DMS79 treated with DMSO at 0.1 percent for 48 hours (cell line): ENCODE data around the gene GFM1.

Experiments
- DNase-seq: peaks from one replicate; lab custom pipeline; 2025; lab: John Stamatoyannopoulos, UW

Gene GFM1

GRCh38 chr3:158727206-158728060 is 83.1 kb downstream of the GFM1 start:
- DNase-seq = peak; percentile 63

DNA sequence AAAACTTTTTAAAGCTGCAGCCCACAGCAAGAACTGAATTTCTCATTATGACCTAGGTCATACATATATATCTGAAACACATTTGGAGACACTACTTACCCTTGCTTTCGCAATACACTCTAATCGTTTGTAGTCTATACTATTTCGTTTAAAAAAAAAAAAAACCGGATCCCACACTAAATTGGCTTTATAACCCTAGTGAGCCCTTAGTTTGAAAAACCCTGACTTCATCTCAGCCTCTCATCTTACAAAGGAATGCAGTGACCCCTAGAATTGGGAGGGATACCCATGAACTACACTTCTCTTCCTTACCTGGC is 83.7 kb downstream of the GFM1 start:
- no peak for DNase-seq

DNA sequence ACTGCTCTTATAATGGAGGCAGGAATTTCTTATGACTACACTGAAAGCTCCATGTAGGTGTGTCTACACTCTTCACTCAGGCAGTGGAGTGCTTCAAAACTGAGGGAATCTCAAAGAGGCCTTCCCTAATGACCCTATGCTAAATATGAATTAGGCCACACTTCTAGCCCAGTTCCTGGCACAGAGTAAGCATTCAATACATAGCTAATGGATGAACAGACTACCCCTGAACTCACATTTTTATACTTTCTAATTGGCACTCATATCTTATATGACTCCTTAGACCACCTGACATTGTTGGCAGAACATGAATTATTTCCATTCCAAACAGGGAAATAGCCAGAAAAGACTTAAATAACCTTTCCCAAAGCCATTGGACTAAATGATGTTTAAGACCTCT is 84.5 kb downstream of the GFM1 start:
- no peak for DNase-seq

DNA sequence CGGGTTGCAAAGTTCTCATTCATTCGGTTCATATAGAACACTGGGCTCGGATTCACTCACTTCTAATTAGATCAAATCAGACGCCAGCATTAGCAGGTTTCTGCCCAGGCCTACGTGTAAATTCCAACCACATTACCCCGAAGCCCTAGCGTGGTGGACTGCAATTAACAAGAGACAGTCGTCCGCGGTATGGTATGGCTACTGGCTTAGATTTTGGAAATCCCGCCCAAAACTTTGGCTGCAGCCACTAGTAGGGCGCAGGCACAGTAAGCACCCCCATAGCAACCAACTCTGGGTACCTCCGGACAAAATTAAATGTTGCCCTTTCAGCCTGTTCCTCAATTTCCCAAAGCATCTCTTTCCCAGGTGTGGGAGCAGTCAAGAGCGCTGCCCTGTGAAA is 87.2 kb downstream of the GFM1 start:
- DNase-seq = no peak

DNA sequence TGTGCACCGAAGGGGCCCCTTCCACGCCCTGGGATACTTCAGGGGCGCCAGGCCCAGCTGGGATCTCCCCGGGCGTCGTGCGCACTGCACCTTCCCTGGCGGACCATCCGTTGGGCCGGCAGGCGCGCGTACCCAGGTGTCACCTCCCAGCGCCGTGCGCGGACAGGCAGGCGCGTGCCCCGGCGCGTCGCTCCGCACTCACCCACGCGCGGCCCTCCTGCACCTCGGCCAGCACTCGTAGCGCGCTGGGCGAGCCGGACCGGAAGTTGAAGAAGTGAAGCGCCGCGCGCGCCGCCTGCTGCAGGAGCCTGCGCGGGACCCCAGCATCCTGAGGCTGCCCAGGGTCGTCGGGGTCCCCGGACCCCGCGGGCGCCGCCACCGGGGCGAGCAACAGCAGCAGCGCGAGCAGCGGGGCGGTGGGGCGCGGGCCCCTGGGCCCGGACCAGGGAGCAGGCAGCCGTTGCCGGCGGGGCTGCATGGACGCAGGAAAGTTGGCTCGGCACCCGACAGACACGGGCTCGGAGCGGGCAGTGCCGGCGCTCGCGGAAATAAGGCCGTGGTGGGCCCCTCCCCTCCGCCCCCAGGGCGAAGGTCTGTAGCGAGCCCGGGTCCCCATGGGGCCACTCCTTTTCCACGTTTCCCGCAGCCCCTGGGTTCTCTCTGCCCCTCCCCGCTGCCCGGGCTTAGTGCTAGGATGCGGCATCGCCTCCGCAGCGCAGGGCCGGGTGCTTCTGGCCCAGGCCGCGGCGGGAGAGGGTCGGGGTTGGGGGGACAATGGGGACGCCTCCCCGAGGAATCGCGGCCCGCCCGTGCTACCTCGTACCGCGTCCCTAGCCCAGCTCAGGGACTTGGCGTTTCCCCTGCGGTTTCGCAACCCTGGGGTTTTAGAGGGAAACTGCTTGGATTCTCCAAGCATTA is 87.9 kb downstream of the GFM1 start, which contains the start of gene RARRES1:
RARRES1 (minus strand) TSS at position 520 of the 918 bp plus-strand sequence; CDS start at position 478, 42 bp downstream.
- peak; percentile 9 for DNase-seq

DNA sequence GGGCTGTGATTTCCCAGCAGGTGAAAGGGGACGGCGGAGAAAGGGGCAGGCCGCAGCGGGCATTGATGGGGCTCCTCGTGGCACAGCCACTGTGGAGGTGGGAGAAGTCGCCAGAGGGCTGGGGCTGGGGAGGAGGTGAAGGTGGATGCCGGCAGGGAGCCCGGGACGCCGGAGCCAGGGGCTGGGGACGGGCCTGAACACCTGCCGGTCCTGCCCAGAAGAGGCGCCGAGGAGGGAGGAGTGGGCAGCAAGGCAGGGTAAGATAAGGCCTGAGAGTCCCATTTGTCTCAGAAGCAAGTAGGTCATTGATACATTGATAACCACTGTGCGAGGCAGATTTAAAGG is 88.5 kb downstream of the GFM1 start:
- DNase-seq = no peak

DNA sequence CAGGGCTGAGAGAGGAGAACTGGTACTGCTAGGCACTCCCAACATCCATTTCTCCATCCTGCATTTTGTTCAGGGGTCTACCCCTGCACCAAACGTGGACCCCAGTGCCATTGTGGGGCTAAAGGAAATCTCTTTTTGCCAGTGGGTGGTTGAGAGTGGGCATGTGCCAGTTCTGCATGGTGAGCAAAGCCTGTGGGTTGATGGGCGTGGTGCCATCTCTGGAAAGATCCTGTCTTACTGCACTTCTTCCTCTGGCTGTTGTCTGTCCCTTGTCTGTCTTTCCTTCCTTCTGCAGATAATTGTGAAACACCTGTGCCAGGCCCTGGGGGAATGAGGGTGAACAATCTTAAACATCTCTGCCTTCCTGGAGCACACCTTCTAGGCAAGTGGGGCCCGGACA is 89.3 kb downstream of the GFM1 start:
- no peak for DNase-seq

- no peak for DNase-seq
Observed at GRCh38 chr3:158735296-158736033, 91.1 kb downstream of the GFM1 start.

DNA sequence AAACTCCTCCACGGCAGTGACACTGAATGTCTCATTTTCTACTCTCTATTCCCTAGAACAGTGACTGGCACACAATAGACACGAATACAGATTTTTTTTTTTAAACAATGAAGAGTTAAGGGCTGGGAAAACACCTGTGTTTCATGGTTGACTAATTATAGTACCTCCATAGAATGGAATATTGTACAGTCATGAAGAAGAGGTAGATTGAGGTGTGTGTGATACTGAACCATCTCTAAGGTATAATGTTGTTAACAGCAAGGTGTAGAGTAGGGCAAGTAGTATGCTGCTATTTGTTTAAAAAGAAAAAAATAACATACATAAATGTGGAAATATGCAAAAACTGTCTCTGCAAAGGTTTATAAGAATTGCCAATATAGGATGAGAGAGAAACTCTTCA is 93.1 kb downstream of the GFM1 start:
- DNase-seq = no peak

DNA sequence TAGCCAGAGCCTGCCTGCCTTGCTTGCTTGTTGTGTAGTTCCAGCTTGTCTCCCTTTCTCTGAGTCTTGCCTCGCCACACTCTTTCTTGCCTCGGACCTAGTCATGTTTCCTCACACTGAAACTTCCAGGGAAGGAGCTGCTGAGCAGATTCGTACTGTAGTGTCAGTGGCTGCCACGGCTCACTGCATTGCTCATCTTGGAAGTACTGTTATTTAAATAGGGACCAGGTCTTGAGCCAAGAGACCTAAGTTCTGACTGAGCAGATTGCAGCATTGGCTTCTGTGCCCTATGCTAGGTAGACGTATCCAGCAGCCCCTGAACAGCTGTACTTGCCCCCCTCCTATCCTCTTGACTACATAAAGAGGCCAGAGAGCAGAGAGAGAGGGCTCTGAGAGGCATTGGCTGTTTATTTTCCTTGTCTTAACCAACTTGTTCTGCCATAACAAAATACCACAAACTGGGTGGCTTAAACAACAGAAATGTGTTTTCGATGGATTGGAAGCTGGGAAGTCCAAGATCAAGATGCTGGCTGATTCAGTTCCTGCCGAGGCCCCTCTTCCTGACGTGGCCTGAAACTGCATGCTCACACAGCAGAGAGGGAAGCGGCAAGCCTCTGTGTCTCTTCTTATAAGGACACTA is 93.8 kb downstream of the GFM1 start:
- DNase-seq = peak; percentile 24

DNA sequence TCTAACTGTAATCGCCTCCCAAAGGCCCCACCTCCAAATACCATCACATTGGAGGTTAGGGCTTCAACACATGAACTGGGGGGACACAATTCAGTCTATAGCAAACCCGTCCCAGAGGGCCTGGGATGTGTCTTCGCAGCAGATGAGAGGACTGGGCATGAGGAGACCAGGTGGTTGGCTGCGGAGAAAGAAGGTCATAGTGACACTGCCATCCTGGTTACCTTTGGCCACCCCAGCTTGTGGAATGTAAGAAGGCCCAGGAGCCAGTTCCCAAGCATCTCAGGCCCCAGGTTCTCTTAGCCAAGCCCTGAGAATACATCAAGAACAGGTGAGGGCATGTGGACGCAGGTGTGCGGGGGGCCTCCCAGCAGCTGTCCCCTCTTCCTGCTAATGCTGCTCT is 94.3 kb downstream of the GFM1 start:
- no peak for DNase-seq

GRCh38 chr3:158739078-158739477 is 94.8 kb downstream of the GFM1 start:
- DNase-seq = no peak

GRCh38 chr3:158739661-158740060 is 95.3 kb downstream of the GFM1 start:
- DNase-seq = no peak
